Measurements from ENCODE around the gene SLC2A13.

GRCh38 chr12:39798977-39799376 lies 306.9 kb downstream of the SLC2A13 start:
- TF ChIP-seq, protein P1, sequence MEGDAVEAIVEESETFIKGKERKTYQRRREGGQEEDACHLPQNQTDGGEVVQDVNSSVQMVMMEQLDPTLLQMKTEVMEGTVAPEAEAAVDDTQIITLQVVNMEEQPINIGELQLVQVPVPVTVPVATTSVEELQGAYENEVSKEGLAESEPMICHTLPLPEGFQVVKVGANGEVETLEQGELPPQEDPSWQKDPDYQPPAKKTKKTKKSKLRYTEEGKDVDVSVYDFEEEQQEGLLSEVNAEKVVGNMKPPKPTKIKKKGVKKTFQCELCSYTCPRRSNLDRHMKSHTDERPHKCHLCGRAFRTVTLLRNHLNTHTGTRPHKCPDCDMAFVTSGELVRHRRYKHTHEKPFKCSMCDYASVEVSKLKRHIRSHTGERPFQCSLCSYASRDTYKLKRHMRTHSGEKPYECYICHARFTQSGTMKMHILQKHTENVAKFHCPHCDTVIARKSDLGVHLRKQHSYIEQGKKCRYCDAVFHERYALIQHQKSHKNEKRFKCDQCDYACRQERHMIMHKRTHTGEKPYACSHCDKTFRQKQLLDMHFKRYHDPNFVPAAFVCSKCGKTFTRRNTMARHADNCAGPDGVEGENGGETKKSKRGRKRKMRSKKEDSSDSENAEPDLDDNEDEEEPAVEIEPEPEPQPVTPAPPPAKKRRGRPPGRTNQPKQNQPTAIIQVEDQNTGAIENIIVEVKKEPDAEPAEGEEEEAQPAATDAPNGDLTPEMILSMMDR (IDR thresholded peaks at IDR 0.05): no peak
- TF ChIP-seq POLR2AphosphoS5 (IDR thresholded peaks at IDR 0.05) (no peak), POLR2A (IDR thresholded peaks at IDR 0.05) (no peak)
